ENCODE results near the gene ZNF438. TPM values are rescaled to one million over a fixed set of nuclear protein-coding genes. Genes with fewer than 3 reads are reported as not detected.

Gene ZNF438
- total RNA-seq, 1 experiment from 2014 or later = 2.0 TPM

GRCh38 chr10:30850776-30851175, 180.9 kb downstream of the ZNF438 start:
- no peaks in the 10 kb centered on the region for H3K4me1 ChIP-seq (ENCODE audit: control insufficient read depth, insufficient read depth, low read length)
- H3K9me3 ChIP-seq (ENCODE audit: control insufficient read depth, insufficient read depth, low read depth, low read length) = no peaks in the 10 kb centered on the region
- BruUV-seq (replicated peaks) = no TSS peak
- no peak for ATAC-seq
- H3K27ac ChIP-seq (ENCODE audit: low read length) = no peak overlapping the region
- TF ChIP-seq CTCF (IDR thresholded peaks at IDR 0.05) (no peak), TCF7L2 (IDR thresholded peaks at IDR 0.05; ENCODE audit: low read depth, low read length) (no peak), POLR2AphosphoS5 (IDR thresholded peaks at IDR 0.05; ENCODE audit: low read depth, low read length) (no peak), REST (IDR thresholded peaks at IDR 0.05; ENCODE audit: insufficient read depth in 1 of 2, low read depth in 2 of 2, low read length in 1 of 2) (no peak)
- intact Hi-C loops (cut with micrococcal nuclease; ENCODE audit: unreplicated experiment) (no loop called here), in situ Hi-C loops (cut with HindIII; ENCODE audit: low pct_unique_long_range_greater_than_20kb, low sequenced_read_pairs) (no loop called here)
- no peaks in the 10 kb centered on the region for H3K36me3 ChIP-seq (ENCODE audit: control insufficient read depth, insufficient read depth, low read length)
- POLR2A ChIA-PET = no interaction called here
- no peak for DNase-seq (ENCODE audit: low read depth, low spot score)
- no peaks in the 10 kb centered on the region for H3K27me3 ChIP-seq (ENCODE audit: control insufficient read depth, insufficient read depth, low read length)
- H3K4me3 ChIP-seq (ENCODE audit: low read depth in 2 of 2, low read length in 2 of 2) = no peak overlapping the region
- CTCF ChIA-PET = no interaction called here

GRCh38 chr10:30849231-30850035, 182.2 kb downstream of the ZNF438 start:
- Histone ChIP-seq H3K27me3 (ENCODE audit: control insufficient read depth, insufficient read depth, low read length) (no peaks in the 10 kb centered on the region), H3K4me1 (ENCODE audit: control insufficient read depth, insufficient read depth, low read length) (no peaks in the 10 kb centered on the region), H3K9me3 (ENCODE audit: control insufficient read depth, insufficient read depth, low read depth, low read length) (no peaks in the 10 kb centered on the region), H3K36me3 (ENCODE audit: control insufficient read depth, insufficient read depth, low read length) (no peaks in the 10 kb centered on the region), H3K27ac (ENCODE audit: low read length) (no peak overlapping the region), H3K4me3 (ENCODE audit: low read depth in 2 of 2, low read length in 2 of 2) (no peak overlapping the region)
- intact Hi-C loops (cut with micrococcal nuclease; ENCODE audit: unreplicated experiment) (no loop called here), in situ Hi-C loops (cut with HindIII; ENCODE audit: low pct_unique_long_range_greater_than_20kb, low sequenced_read_pairs) (no loop called here)
- ChIA-PET POLR2A (no interaction called here), CTCF (no interaction called here)
- ATAC-seq (no peak), DNase-seq (ENCODE audit: low read depth, low spot score) (no peak)
- no peak for TF ChIP-seq CTCF (IDR thresholded peaks at IDR 0.05)
- no peak for TF ChIP-seq POLR2AphosphoS5 (IDR thresholded peaks at IDR 0.05; ENCODE audit: low read depth, low read length)
- TF ChIP-seq REST (IDR thresholded peaks at IDR 0.05; ENCODE audit: insufficient read depth in 1 of 2, low read depth in 2 of 2, low read length in 1 of 2) = no peak
- TF ChIP-seq SIN3A (IDR thresholded peaks at IDR 0.05; ENCODE audit: borderline replicate concordance, insufficient read depth, low read depth, low read length) = no peak
- no peak for TF ChIP-seq TCF7L2 (IDR thresholded peaks at IDR 0.05; ENCODE audit: low read depth, low read length)
- BruUV-seq (replicated peaks) = no TSS peak

Measured in Panc1 (cell line).